ENCODE data around the gene PARP8. TPM values are rescaled to one million over a fixed set of nuclear protein-coding genes. Genes with fewer than 3 reads are reported as not detected.
"Not testable (repeated sequence)": the region's sequence is repeated elsewhere in the genome, so short reads cannot be mapped to it uniquely, and the experiment has no call there.

Gene PARP8
- total and polyA plus RNA-seq, 9 of the 15 experiments (the other 6 are each of a cell fraction or from before 2014, with no cell fraction given) = 0.03 to 0.31 TPM; not detected in 7

DNA sequence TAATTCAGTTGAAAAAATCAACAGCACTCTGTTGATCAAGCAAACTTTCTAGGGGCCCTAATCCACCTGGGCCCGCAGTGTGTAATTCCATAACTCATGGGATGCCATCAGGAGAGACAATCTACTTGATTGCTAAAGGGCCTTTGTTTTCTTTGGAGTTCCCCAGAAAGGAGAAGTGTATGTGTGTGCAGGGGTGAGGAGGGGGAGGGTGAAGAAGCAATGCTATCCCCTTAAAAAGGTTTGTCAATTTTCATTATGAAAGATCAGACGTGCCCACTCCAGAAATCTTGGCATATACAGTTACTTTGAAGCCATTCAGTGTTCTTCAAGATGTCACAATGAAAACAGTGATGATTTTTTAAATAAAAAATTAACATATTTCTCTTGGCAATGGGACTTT, 6.2 kb downstream of the PARP8 start (continued):
- TF ChIP-seq, protein P1, sequence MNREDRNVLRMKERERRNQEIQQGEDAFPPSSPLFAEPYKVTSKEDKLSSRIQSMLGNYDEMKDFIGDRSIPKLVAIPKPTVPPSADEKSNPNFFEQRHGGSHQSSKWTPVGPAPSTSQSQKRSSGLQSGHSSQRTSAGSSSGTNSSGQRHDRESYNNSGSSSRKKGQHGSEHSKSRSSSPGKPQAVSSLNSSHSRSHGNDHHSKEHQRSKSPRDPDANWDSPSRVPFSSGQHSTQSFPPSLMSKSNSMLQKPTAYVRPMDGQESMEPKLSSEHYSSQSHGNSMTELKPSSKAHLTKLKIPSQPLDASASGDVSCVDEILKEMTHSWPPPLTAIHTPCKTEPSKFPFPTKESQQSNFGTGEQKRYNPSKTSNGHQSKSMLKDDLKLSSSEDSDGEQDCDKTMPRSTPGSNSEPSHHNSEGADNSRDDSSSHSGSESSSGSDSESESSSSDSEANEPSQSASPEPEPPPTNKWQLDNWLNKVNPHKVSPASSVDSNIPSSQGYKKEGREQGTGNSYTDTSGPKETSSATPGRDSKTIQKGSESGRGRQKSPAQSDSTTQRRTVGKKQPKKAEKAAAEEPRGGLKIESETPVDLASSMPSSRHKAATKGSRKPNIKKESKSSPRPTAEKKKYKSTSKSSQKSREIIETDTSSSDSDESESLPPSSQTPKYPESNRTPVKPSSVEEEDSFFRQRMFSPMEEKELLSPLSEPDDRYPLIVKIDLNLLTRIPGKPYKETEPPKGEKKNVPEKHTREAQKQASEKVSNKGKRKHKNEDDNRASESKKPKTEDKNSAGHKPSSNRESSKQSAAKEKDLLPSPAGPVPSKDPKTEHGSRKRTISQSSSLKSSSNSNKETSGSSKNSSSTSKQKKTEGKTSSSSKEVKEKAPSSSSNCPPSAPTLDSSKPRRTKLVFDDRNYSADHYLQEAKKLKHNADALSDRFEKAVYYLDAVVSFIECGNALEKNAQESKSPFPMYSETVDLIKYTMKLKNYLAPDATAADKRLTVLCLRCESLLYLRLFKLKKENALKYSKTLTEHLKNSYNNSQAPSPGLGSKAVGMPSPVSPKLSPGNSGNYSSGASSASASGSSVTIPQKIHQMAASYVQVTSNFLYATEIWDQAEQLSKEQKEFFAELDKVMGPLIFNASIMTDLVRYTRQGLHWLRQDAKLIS (CRISPR knock-in tag; IDR thresholded peaks at IDR 0.05) = no peak
- TF ChIP-seq SMARCE1 (IDR thresholded peaks at IDR 0.05) (no peak), POLR2AphosphoS2 (IDR thresholded peaks at IDR 0.05; ENCODE audit: low read length) (no peak)
- TF ChIP-seq, protein P2, sequence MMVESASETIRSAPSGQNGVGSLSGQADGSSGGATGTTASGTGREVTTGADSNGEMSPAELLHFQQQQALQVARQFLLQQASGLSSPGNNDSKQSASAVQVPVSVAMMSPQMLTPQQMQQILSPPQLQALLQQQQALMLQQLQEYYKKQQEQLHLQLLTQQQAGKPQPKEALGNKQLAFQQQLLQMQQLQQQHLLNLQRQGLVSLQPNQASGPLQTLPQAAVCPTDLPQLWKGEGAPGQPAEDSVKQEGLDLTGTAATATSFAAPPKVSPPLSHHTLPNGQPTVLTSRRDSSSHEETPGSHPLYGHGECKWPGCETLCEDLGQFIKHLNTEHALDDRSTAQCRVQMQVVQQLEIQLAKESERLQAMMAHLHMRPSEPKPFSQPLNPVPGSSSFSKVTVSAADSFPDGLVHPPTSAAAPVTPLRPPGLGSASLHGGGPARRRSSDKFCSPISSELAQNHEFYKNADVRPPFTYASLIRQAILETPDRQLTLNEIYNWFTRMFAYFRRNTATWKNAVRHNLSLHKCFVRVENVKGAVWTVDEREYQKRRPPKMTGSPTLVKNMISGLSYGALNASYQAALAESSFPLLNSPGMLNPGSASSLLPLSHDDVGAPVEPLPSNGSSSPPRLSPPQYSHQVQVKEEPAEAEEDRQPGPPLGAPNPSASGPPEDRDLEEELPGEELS (CRISPR knock-in tag; IDR thresholded peaks at IDR 0.05; ENCODE audit: borderline replicate concordance) = no peak

DNA sequence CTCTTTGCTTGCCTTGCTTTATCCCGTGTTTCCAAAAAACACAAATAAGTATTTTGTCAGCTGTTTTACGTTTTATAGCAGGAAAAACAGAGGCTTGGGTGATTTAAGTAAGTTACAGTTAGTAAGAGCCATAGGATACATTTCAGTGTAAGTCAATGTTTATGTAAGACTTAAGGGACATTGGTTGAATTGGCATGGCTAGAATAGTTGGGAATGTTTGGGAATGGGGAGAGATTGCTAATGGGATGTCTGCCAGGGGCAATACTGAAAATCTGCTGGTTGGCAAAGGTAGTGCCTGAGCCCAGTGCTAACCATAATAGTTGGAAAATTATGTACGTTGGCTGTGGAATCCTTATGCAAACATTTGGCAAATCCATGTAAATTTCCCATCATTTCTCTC, 7.0 kb downstream of the PARP8 start:
- ATAC-seq; DNase-seq (ENCODE audit: extremely low read depth in 1 of 4, low spot score in 3 of 4); H3K4me3 ChIP-seq; H2AFZ ChIP-seq (ENCODE audit: low read depth, low read length); H3K27me3 ChIP-seq (ENCODE audit: control insufficient read depth in 2 of 2, insufficient read depth in 2 of 2, low read length in 2 of 2); H4K20me1 ChIP-seq (replicated peaks; ENCODE audit: control insufficient read depth, insufficient read depth, low read length); FAIRE-seq; POLR2A ChIA-PET; H3K9me3 ChIP-seq (replicated peaks; ENCODE audit: control insufficient read depth, insufficient read depth, low read depth, low read length); in situ Hi-C loops (cut with MboI); H3K9ac ChIP-seq (ENCODE audit: insufficient read depth in 1 of 2, low read depth in 2 of 2, low read length in 2 of 2); H3K27ac ChIP-seq (ENCODE audit: extremely low read depth, low read depth, low read length); intact Hi-C loops (cut with micrococcal nuclease); H3K79me2 ChIP-seq (ENCODE audit: control insufficient read depth, insufficient read depth, low read length); CTCF ChIA-PET (ENCODE audit: low intra/inter-chr PET ratio); H3K4me2 ChIP-seq (ENCODE audit: insufficient read depth, low read length); BruUV-seq (replicated peaks); H3K9me1 ChIP-seq (ENCODE audit: control insufficient read depth, insufficient read depth, low read length); H3K4me1 ChIP-seq (replicated peaks in 1 of 2; ENCODE audit: control insufficient read depth in 2 of 2, insufficient read depth in 2 of 2, low read length in 2 of 2); H3K36me3 ChIP-seq (ENCODE audit: control insufficient read depth, insufficient read depth, low read length): not testable (repeated sequence)
- WGBS (ENCODE audit: insufficient coverage, low coverage, missing lambda C conversion rate) = 2% methylated on average over 3 of the region's 3 CpGs
